ENCODE measurements around the gene PLEKHG7.

Gene PLEKHG7

DNA sequence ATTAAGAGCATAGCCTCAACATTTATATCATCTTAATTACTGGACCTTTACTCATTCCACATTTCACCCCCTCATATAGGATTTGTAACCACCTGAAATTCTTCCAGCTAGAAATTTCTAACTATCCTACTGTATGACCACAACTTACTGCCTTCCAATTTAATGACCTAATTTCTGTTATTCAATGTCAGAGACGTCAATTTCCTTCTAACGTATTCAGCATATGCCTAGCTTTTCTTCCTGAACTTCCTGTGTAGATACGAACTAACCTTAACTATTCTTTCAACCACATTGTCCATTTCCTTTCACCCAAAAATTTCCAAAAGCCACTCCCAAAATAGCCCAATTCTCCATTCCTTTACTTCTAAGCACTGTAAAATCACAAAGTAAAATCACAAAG, 118.4 kb downstream of the PLEKHG7 start:
- no peak for TF ChIP-seq CTCF (IDR thresholded peaks at IDR 0.05; ENCODE audit: insufficient read depth, low read depth, low read length, missing control alignments)
- H3K4me3 ChIP-seq (ENCODE audit: low read length): no peak overlapping the region
- no peak for DNase-seq (ENCODE audit: low read depth)
